Stomach (tissue), 4 donors: ENCODE measurements around the gene MOB3B.

Source experiments
- CTCF ChIP-seq, 7 experiments: fragments of 450-650 bp in 4 of 7; fragments of 200-600 bp in 3 of 7; sonication (generic) in 3 of 7; IDR thresholded peaks; one replicate each; pipeline ENCODE4 v1.5.1; 2016 to 2019; ENCODE audit warnings: antibody characterized with exemption in 7 of 7, control low read depth in 2 of 7, mild to moderate bottlenecking in 1 of 7
- POLR2A ChIP-seq, 4 donors: fragments of 450-650 bp; IDR thresholded peaks; one replicate each; pipeline ENCODE4 v1.6.1; 2016; ENCODE audit warnings: antibody characterized with exemption in 4 of 4, control low read depth in 2 of 4, mild to moderate bottlenecking in 1 of 4, moderate library complexity in 1 of 4

DNA sequence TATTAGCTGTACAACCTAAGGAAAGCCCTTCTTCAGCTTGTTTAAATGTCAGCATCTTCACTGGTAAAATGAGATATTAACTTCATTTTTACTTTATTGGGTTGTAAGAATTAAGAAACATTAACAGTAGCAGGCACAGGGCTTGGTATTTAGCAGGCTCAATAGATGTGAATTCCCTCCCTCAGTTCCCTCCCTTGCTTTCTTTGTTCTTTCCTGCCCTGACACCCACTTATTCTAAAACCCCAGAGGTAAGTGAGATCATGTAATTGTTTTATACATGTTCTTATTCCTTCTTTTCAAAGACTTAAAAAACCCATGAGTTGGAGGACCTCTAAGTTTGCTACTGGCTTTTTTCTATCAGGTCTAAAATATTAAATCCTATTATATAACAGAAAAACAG, 78.9 kb downstream of the MOB3B start:
- TF ChIP-seq CTCF (IDR thresholded peaks at IDR 0.05) (no peak), POLR2A (IDR thresholded peaks at IDR 0.05) (no peak)
